ENCODE results near the gene SEC16A. TPM values are rescaled to one million over a fixed set of nuclear protein-coding genes. Genes with fewer than 3 reads are reported as not detected.
"Not testable (repeated sequence)": the region's sequence is repeated elsewhere in the genome, so short reads cannot be mapped to it uniquely, and the experiment has no call there.

SEC16A gene
- total RNA-seq, 1 experiment from 2014 or later = 85.8 TPM

DNA sequence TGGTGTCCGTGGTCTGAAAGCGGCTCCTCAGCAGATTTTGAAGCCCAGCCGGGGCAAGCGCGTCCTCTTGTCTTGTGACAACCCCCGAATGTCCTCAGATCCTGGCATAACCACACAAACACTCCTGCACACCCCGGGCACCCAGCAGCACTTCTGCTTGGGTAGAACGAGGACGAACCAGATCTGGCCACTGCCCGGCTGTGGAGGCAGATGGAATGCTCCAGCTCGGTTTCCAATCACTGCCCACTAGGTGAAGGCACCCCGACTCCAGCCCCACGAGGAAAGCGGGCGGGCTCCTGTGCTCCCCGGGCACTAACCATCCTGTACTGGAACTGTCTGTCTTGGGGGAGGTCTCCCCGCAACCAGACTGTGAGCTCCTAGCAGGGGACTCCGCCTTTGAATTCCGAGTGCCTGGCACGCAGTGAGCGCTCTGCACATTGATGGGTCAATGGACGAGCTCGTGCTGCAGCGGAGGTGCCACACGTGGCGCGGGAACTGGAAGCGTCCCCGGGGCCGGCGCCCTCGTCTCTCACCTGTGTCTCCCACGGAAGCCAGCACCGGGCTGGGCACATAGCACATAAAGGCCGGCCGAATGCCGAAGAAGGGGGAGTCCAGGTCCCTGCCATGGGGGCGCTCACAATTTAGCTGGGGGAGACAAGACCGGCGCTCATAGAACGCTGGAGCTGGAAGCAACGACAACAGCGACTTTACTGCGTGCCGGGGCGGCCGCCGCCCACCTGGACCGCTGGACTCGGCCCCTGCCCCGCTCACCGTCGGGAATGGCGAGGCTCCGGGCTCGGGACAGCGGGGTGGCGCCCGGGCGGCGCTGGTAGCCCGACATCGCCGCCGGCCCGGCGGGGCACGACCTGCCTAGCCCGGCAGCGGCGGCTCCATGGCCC, 73.0 kb downstream of the SEC16A start:
- TF ChIP-seq, protein P1, sequence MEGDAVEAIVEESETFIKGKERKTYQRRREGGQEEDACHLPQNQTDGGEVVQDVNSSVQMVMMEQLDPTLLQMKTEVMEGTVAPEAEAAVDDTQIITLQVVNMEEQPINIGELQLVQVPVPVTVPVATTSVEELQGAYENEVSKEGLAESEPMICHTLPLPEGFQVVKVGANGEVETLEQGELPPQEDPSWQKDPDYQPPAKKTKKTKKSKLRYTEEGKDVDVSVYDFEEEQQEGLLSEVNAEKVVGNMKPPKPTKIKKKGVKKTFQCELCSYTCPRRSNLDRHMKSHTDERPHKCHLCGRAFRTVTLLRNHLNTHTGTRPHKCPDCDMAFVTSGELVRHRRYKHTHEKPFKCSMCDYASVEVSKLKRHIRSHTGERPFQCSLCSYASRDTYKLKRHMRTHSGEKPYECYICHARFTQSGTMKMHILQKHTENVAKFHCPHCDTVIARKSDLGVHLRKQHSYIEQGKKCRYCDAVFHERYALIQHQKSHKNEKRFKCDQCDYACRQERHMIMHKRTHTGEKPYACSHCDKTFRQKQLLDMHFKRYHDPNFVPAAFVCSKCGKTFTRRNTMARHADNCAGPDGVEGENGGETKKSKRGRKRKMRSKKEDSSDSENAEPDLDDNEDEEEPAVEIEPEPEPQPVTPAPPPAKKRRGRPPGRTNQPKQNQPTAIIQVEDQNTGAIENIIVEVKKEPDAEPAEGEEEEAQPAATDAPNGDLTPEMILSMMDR (IDR thresholded peaks at IDR 0.05; ENCODE audit: unreplicated experiment) = no peak
- Mint-ChIP-seq H3K27me3 (ENCODE audit: insufficient read depth, unreplicated experiment) (no peaks in the 10 kb centered on the region), H3K36me3 (ENCODE audit: insufficient read depth, unreplicated experiment) (peaks cover 65% of the 10 kb centered on the region), H3K4me3 (ENCODE audit: unreplicated experiment) (peak overlapping the region; percentile 96), H3K27ac (ENCODE audit: low read depth, unreplicated experiment) (peak overlapping the region; percentile 97), H3K9me3 (ENCODE audit: unreplicated experiment) (no peaks in the 10 kb centered on the region), H3K4me1 (ENCODE audit: insufficient read depth, unreplicated experiment) (peaks cover 19% of the 10 kb centered on the region)
- POLR2A ChIA-PET = interaction anchor here (0.5 to 5.1 kb wide), 17 partner anchors 8 to 814 kb away, joined by 3 to 37 read pairs (median 3); partner anchors contain the start of genes DNLZ, INPP5E, SNAPC4 and TMEM141
- CTCF ChIA-PET = interaction anchor here (0.6 to 1.7 kb wide), 5 partner anchors 9 to 74 kb away, joined by 3 to 14 read pairs (median 3); no protein-coding TSS in a partner anchor
- intact Hi-C loops (cut with micrococcal nuclease) = no loop called here
- peak; percentile 46 for DNase-seq (ENCODE audit: unreplicated experiment)
- TSS peak; percentile 54 for BruUV-seq (replicated peaks)

DNA sequence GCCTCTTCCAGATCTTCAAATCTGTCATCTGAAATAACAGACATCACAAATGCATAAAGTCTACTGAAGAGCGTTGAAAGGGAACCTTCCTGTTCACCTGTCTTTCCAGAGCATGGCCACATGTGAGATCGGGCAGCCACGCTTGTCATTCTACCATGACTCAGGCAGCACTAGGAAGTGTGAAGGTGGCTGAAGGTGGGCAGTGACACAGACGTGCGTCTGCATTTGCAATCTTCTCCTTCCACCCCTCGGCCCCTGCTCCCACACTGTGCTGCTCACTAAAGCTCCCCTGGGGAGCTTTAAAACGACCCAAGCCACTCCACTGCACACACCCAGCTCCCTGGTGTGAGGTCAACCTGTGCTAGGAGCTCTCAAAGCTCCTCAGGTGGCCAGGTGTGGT, 74.9 kb downstream of the SEC16A start:
- Mint-ChIP-seq H3K27me3 (ENCODE audit: insufficient read depth, unreplicated experiment) (no peaks in the 10 kb centered on the region), H3K9me3 (ENCODE audit: unreplicated experiment) (no peaks in the 10 kb centered on the region), H3K4me3 (ENCODE audit: unreplicated experiment) (no peak overlapping the region), H3K36me3 (ENCODE audit: insufficient read depth, unreplicated experiment) (peaks cover 58% of the 10 kb centered on the region), H3K27ac (ENCODE audit: low read depth, unreplicated experiment) (no peak overlapping the region), H3K4me1 (ENCODE audit: insufficient read depth, unreplicated experiment) (peaks cover 19% of the 10 kb centered on the region)
- DNase-seq (ENCODE audit: unreplicated experiment) = no peak
- TF ChIP-seq, protein P1 (IDR thresholded peaks at IDR 0.05; ENCODE audit: unreplicated experiment) = no peak
- intact Hi-C loops (cut with micrococcal nuclease) = no loop called here
- ChIA-PET CTCF (interaction anchor here (0.6 kb wide), 2 partner anchors 41 to 65 kb away, joined by 3 read pairs; no protein-coding TSS in a partner anchor), POLR2A (no interaction called here)
- no TSS peak for BruUV-seq (replicated peaks)

DNA sequence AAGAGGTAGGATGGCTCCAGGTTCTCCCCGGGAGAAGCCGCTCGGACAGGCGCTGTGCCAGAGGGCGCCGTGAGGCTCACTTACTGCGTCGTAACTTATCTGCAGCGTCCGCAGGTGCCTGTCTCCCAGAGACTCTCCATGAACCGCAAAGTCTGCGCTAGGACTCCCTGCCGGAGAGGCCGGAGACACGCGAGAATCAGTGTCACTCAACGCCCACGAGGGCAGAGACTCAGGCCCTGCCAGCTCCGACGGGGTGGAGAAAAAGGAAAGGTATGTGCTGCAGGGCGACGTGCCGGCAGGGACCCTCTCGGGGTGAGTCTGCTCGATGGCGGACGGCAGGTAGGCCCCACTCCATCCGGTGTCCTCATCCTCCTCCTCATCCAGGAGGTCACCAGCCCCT, 75.8 kb downstream of the SEC16A start:
- H3K27ac Mint-ChIP-seq (ENCODE audit: low read depth, unreplicated experiment); H3K27me3 Mint-ChIP-seq (ENCODE audit: insufficient read depth, unreplicated experiment); H3K9me3 Mint-ChIP-seq (ENCODE audit: unreplicated experiment); H3K4me3 Mint-ChIP-seq (ENCODE audit: unreplicated experiment); intact Hi-C loops (cut with micrococcal nuclease); DNase-seq (ENCODE audit: unreplicated experiment); BruUV-seq (replicated peaks): not testable (repeated sequence)
- Mint-ChIP-seq H3K4me1 (ENCODE audit: insufficient read depth, unreplicated experiment) (peaks cover 18% of the 10 kb centered on the region), H3K36me3 (ENCODE audit: insufficient read depth, unreplicated experiment) (peaks cover 54% of the 10 kb centered on the region)
- POLR2A ChIA-PET = interaction anchor here (0.6 kb wide), 1 partner anchor 320 kb away, joined by 3 read pairs; no protein-coding TSS in a partner anchor
- CTCF ChIA-PET = interaction anchor here (0.6 kb wide), 1 partner anchor 8 kb away, joined by 3 read pairs; no protein-coding TSS in a partner anchor

DNA sequence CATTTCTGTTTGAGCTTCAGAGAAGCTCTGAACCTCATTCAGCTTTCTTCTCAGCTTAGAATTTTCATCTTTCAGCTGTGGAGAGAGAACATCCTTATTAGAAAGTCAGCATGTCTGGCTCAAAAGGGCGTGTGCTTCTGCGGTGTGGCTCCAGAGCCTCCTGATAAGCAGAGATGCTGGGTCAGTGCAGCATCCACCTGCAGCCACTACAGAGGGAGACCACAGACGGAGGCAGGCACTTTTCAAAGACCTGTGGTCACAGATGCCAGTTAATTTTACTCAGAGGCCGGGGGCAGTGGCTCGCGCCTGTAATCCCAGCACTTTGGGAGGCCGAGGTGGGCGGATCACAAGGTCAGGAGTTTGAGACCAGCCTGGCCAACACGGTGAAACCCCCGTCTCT, 76.9 kb downstream of the SEC16A start:
- DNase-seq (ENCODE audit: unreplicated experiment); H3K27me3 Mint-ChIP-seq (ENCODE audit: insufficient read depth, unreplicated experiment); BruUV-seq (replicated peaks); H3K4me1 Mint-ChIP-seq (ENCODE audit: insufficient read depth, unreplicated experiment); CTCF ChIA-PET; POLR2A ChIA-PET; H3K4me3 Mint-ChIP-seq (ENCODE audit: unreplicated experiment); H3K27ac Mint-ChIP-seq (ENCODE audit: low read depth, unreplicated experiment); H3K9me3 Mint-ChIP-seq (ENCODE audit: unreplicated experiment); intact Hi-C loops (cut with micrococcal nuclease): not testable (repeated sequence)
- peaks cover 58% of the 10 kb centered on the region for H3K36me3 Mint-ChIP-seq (ENCODE audit: insufficient read depth, unreplicated experiment)

DNA sequence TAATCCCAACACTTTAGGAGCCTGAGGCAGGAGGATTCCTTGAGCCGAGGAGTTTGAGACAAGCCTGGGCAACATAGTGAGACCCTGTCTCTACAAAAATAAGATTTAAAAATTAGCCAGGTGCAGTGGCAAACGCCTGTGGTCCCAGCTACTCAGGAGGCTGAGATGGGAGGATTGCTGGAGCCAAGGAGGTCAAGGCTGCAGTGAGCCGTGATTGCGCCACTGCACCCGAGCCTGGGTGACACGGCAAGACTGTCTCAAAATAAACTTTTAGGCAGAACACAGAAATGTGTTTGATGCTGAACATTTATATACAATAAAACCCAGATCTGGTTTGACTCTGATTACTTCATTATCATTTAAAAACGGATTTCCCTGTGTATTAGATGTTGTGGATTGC, 77.4 kb downstream of the SEC16A start:
- intact Hi-C loops (cut with micrococcal nuclease) = no loop called here
- TF ChIP-seq, protein P1 (IDR thresholded peaks at IDR 0.05; ENCODE audit: unreplicated experiment) = no peak
- H3K4me1 Mint-ChIP-seq (ENCODE audit: insufficient read depth, unreplicated experiment) = peaks cover 7% of the 10 kb centered on the region
- H3K27me3 Mint-ChIP-seq (ENCODE audit: insufficient read depth, unreplicated experiment) = no peaks in the 10 kb centered on the region
- no peak for DNase-seq (ENCODE audit: unreplicated experiment)
- POLR2A ChIA-PET = no interaction called here
- H3K4me3 Mint-ChIP-seq (ENCODE audit: unreplicated experiment) = no peak overlapping the region
- BruUV-seq (replicated peaks) = no TSS peak
- no peak overlapping the region for H3K27ac Mint-ChIP-seq (ENCODE audit: low read depth, unreplicated experiment)
- CTCF ChIA-PET = no interaction called here
- H3K36me3 Mint-ChIP-seq (ENCODE audit: insufficient read depth, unreplicated experiment) = peaks cover 58% of the 10 kb centered on the region
- no peaks in the 10 kb centered on the region for H3K9me3 Mint-ChIP-seq (ENCODE audit: unreplicated experiment)
